Measurements from ENCODE around the gene AK8.

DNA sequence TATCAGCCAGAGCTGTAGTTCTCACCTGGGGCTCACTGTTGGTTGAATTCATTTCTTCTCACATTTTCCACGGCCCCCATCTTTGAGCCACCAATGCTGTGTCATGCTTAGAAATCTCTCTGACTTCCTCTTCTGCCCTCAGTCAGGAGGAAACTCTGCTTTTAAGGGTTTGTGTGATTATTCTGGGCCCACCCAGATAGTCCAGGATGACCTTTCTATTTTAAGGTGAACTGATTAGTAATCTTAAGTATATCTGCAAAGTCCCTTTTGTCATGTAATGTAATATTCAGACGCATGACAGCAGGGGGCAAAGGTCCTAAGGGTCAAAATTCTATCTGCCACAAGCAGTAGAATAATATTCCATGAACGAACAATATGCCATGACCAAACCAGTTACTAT lies 88.4 kb downstream of the AK8 start:
- no peak for TF ChIP-seq POLR2A (IDR thresholded peaks at IDR 0.05)
- TF ChIP-seq, protein P1, sequence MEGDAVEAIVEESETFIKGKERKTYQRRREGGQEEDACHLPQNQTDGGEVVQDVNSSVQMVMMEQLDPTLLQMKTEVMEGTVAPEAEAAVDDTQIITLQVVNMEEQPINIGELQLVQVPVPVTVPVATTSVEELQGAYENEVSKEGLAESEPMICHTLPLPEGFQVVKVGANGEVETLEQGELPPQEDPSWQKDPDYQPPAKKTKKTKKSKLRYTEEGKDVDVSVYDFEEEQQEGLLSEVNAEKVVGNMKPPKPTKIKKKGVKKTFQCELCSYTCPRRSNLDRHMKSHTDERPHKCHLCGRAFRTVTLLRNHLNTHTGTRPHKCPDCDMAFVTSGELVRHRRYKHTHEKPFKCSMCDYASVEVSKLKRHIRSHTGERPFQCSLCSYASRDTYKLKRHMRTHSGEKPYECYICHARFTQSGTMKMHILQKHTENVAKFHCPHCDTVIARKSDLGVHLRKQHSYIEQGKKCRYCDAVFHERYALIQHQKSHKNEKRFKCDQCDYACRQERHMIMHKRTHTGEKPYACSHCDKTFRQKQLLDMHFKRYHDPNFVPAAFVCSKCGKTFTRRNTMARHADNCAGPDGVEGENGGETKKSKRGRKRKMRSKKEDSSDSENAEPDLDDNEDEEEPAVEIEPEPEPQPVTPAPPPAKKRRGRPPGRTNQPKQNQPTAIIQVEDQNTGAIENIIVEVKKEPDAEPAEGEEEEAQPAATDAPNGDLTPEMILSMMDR (IDR thresholded peaks at IDR 0.05), result no peak
